GM12801 (cell line): Measurements from ENCODE around the gene TENM3.

Source experiments
- CTCF ChIP-seq: IDR thresholded peaks from one replicate; pipeline ENCODE4 v1.5.1; 2011; ENCODE audit warnings: control low read depth; ENCODE audit not compliant: insufficient read length; ENCODE audit errors: extremely low read depth

Gene TENM3

GRCh38 chr4:182832352-182833120 is 589.3 kb downstream of the TENM3 start:
- no peak for TF ChIP-seq CTCF

GRCh38 chr4:182835006-182835740 is 592.0 kb downstream of the TENM3 start:
- TF ChIP-seq CTCF, result no peak

- no peak for TF ChIP-seq CTCF
Observed at GRCh38 chr4:182837831-182838230, 594.6 kb downstream of the TENM3 start.

- TF ChIP-seq CTCF, result no peak
Observed at GRCh38 chr4:182838535-182838934, 595.3 kb downstream of the TENM3 start.

GRCh38 chr4:182839256-182839655 is 596.1 kb downstream of the TENM3 start:
- TF ChIP-seq CTCF, result no peak

- TF ChIP-seq CTCF, result no peak
Observed at GRCh38 chr4:182840108-182840507, 596.9 kb downstream of the TENM3 start.

- TF ChIP-seq CTCF, result no peak
Observed at GRCh38 chr4:182842104-182842600, 599.0 kb downstream of the TENM3 start.
